OCI-LY1 (cell line): ENCODE results near the gene SPOPL.

Experiments used
- EZH2 ChIP-seq: fragments of 200-600 bp; sonication (generic), shearing (Covaris generic); IDR thresholded peaks from 2 replicates; pipeline ENCODE4 v1.8.0; 2017; ENCODE audit warnings: borderline replicate concordance, mixed run types, mild to moderate bottlenecking, antibody characterized with exemption, low read length, moderate library complexity, mixed read lengths
- TF ChIP-seq, protein P1 (sequence below): fragments of 200-600 bp; sonication (generic), shearing (Covaris generic); IDR thresholded peaks from 2 replicates; pipeline ENCODE4 v1.5.1; 2017; ENCODE audit warnings: mild to moderate bottlenecking, antibody characterized with exemption, low read length, moderate library complexity, mixed read lengths

DNA sequence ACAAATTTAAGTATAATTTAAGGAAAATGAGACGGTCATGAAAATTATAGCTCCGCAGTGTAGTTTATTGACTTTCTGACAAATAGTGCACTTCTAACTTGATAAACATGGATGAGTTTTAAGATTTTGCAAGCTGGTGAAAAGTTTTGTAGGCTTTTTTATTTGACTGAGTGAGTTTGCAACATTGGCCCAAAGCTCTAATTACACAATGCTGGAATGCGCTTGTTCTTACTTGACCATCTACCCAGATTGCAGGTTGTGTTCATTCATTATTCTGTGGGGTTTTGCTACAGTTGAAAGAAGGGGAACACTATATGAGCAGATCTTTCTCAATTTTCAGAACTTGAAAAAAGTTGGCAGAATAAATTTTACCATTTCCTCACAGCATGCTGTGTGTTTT lies 13.5 kb downstream of the SPOPL start:
- TF ChIP-seq, protein P1, sequence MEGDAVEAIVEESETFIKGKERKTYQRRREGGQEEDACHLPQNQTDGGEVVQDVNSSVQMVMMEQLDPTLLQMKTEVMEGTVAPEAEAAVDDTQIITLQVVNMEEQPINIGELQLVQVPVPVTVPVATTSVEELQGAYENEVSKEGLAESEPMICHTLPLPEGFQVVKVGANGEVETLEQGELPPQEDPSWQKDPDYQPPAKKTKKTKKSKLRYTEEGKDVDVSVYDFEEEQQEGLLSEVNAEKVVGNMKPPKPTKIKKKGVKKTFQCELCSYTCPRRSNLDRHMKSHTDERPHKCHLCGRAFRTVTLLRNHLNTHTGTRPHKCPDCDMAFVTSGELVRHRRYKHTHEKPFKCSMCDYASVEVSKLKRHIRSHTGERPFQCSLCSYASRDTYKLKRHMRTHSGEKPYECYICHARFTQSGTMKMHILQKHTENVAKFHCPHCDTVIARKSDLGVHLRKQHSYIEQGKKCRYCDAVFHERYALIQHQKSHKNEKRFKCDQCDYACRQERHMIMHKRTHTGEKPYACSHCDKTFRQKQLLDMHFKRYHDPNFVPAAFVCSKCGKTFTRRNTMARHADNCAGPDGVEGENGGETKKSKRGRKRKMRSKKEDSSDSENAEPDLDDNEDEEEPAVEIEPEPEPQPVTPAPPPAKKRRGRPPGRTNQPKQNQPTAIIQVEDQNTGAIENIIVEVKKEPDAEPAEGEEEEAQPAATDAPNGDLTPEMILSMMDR: no peak
- no peak for TF ChIP-seq EZH2
